GM19239 (cell line): ENCODE measurements around the gene FAM50B.

Experiments used
- DNase-seq: peaks from one replicate; pipeline ENCODE4 v3.0.0; 2011; ENCODE audit warnings: low spot score; ENCODE audit not compliant: insufficient read length
- FAIRE-seq: peaks from 2 replicates; lab custom pipeline; 2011; peaks lifted over from hg19 to GRCh38; lab: Jason Lieb, UNC

The FAM50B gene

DNA sequence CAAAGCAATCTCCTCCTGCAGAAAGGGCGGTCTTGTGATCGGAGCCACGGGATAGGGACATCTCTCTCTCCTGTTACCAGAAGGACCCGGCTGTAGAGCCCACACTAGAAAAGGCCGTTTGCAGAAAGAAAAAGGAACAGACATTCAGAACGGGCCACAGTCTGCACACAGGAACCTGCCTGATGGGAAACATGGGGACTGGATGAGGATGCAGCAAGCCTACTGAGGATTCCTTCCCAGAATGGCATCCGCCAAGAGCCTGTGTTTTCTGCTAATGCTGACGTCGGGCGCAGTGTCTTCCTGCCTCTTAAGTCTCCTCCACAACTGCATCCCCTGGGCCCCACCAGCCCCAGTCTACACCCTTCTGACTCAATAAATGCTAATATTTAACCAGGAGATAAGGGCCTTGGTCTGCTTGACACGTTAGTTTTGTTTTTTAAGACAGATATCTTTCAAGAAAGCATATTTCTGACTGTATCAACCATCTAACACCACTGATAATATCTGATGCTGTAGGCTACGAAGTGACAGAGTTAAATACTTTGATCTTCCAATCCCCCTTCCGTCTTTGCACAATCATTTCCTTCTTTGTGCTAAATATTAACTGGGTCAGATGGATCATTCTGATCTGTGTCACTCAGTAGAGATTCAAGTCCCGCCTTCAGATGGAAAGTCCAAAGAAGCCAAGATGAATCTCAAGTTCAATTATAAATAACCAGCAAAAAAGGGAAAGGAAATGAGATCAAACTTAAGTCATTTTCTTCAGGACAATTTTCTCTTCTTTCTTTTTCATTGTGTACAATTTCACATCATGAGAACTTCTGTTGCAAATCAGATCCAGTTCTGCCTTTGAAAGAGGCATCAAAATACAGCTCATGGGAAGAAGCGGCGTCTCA lies 20.7 kb downstream of the FAM50B start:
- FAIRE-seq (no peak), DNase-seq (no peak)

GRCh38 chr6:3870528-3870925 lies 21.4 kb downstream of the FAM50B start:
- FAIRE-seq (no peak), DNase-seq (no peak)

DNA sequence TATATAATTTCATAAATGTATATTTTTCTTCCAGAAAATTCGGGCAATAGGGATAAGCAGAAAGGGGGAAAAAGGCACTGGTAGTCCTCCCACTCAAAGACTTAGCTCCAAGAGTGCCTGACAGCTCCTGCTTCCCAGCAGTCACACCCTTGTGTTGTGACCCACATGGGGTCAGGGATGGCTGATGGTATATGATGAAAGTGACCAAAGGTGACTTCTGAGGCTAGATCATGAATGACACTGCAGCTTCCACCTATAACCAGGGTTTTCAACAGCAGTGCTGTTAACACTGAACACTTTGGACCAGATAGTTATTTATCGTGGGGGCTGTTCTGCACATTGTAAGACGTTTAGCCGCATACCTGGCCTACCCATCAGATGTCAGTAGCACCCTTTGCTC lies 22.3 kb downstream of the FAM50B start:
- FAIRE-seq (no peak), DNase-seq (no peak)

GRCh38 chr6:3871939-3872338 lies 22.8 kb downstream of the FAM50B start:
- FAIRE-seq = no peak

GRCh38 chr6:3872370-3872854 lies 23.2 kb downstream of the FAM50B start:
- FAIRE-seq = no peak
- no peak for DNase-seq

More at GRCh38 chr6:3871939-3872338, 22.8 kb downstream of the FAM50B start:
- no peak for DNase-seq

GRCh38 chr6:3873051-3873450 lies 23.9 kb downstream of the FAM50B start:
- FAIRE-seq = no peak
- no peak for DNase-seq

DNA sequence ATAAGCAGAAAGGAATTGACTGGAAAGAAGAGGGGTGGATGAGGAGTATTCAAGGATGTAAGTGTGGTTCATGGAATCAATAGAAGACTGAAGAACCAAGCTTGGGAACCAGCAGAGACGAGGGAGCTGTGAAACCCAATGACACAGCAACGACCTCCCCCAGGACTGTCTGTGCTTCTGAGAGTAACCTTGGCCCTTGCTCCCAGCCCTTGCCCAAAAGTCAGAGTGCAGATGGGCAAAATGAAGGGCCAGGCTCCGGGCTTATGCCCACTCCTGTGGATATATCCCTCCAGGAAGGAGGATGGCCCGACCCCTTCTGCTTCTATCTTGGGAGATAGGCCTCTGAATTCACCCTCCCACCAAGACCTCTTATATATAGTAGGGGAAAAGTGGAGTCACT lies 24.9 kb downstream of the FAM50B start:
- FAIRE-seq (no peak), DNase-seq (no peak)

DNA sequence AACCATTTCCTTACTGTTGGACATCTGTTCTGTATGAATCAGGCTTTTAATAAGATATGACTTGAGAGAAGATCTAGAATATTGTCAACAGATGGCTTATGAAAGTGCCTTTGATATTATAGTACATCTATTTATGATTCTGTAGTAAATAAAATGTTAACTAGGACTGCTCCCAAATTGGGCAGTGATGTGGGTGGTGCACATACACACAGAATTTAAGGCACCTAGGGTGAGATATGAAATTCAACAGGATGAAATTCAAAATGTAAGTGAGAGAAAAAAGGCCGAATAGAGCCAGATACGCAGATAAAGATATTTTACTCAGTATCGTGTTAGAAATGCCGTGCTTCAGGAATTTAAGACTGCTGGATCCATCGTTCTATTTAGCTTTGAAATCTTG lies 26.3 kb downstream of the FAM50B start:
- no peak for FAIRE-seq
- no peak for DNase-seq

DNA sequence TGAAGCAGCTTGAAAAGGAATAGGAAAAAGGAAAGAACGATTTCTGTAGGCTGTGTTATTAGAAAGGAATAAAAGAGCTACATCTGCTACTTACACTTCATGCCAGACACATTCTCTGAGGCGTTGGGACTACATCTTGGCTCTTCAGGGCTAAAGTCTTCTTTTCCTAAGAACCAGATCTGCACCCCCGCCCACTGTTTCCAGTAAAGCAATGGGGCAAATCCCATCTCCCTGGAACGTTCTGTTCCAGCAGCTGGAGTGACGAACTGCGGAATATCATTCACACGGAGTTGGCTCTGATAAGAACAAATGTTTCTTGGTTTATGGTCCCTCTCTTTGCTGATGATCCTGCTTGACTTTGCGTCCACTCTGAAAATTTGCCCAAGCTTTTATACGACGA lies 26.9 kb downstream of the FAM50B start:
- FAIRE-seq (no peak), DNase-seq (no peak)

DNA sequence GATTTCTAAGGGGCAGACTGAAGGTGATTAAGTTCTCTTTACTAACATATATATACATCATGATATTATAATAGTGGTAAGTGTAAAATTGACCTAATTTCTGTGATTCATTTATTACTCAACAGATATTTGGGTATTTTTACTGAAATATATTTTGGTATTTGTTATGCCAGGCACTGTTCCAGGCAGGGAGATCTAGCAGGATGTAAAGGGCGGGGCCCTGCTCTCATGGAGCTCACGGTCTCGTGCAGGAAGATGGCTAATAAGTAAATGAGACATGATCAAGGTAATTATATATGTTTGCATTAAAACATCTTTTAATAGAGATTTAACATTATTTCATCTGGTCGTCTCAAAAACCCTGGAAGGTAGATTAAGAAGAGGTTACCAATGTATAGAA lies 27.7 kb downstream of the FAM50B start:
- FAIRE-seq = no peak
- DNase-seq = no peak

DNA sequence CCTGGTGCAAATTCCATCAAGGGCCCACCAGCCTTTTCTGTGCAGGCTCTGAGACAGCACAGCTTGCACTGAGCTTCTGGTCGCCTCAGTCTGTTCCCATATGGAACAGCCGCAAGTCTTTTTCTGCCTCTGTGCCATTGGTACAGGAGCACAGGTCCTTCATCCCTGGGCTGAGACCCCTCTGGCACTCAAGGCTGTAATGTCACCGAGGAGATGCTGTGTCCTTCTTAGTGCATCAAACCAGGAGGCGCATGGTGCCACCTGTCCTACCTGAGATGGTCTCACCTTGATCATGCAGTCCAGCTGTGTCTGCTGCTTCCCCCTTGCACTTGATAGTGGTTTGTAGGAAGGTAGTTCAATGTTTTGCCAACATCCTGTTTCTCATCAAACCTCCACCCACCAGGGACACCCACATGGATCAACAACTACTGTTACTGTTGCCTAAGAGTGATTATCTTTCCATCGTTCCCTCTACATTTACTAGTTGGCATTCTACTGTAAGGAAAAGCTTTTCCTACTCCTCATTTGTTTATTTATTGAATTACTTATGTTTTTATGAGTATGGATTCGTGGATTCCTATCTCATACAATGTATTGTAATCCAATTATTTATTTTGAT lies 29.0 kb downstream of the FAM50B start:
- DNase-seq = no peak
- no peak for FAIRE-seq

DNA sequence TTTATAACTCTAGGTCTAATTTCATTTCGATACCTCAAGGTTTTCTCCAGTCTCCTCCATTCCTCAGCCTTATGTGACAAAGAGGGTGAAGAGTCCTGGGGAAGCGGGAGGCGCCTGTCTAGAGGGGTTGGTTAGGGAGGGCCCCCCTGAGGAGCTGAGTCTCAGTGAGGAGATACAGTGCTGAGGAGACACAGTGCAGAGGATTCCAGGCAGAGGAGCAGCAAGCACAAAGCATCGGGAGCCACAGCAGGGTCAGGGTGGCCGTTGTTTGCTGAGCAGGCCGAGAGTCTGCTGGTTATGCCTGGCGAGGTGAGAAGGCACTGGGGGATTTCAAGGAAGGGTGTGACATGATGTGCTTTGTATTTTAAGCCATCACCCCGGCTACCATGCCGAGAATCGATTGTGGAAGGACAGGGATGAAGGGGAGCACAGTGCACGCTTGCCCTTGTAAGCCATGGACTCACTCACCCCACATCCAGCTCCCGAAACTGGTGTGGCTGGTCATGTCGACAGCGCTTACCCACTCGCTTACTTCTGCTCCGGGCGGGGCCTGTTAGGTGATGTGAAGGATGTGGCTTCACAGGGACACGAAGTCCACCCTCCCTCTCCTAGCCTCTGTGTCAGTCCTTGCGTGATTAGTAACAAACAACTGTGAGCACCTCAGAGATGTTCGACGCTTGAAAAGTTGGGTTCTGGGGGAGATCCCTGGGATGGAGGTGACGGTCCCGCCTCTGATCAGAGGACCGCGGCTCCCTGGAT lies 30.2 kb downstream of the FAM50B start:
- FAIRE-seq = no peak
- no peak for DNase-seq

GRCh38 chr6:3881711-3882421 lies 32.7 kb downstream of the FAM50B start:
- DNase-seq = no peak
- no peak for FAIRE-seq

GRCh38 chr6:3882431-3882830 lies 33.3 kb downstream of the FAM50B start:
- no peak for DNase-seq
- FAIRE-seq = no peak

DNA sequence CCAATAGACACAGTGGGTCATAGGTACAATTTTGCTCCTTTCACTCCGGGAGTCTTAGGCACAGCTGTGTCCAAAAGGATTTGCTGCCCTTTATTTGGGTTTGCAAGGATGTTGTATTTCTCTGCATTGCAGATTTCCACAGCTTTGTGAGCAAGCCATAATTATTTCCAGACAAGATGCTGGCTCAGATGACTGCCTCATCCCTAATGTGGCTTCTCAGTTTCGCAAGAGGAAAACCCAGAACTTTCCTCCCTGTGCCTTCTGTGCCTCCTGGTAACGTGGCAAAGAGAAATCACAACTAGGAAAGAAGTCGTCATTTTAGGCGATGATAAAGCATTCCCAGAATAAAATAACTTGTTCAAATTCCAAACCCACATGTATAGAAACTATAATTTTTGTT lies 33.7 kb downstream of the FAM50B start:
- DNase-seq (no peak), FAIRE-seq (no peak)

DNA sequence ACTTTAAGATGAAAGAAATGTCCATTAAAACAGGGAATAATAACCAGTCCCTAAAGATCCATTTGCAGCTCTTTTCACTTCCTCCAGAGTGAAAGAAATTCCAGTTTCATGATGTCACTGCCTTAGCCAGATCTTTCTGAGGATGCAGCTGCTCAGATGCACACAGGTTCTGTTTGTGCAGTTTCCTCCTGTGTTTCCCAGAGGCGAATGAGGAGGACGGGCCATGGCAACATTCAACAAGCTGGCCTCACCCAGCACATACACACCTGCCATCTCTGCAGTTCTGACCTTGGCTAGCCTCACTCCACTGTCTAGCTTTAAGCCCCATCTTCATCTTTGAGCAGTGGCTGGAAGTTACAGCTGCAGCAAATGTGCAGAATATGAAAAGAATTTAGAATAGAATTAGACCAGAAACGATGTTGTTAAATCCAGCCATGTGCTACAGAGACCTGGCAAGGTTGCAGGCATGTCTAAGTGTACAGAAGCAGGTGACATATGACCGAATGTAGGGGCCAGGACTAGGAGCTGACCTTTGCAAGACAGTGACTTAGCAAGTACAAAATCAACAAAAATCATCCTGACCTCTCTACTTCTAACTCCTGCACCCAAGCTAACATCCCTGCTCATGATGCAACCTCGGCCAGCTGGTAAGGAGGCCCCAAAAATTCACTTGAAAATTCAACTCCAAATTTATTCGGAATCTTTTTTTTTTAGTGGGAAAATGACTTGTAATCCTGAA lies 35.0 kb downstream of the FAM50B start:
- FAIRE-seq = no peak
- no peak for DNase-seq

DNA sequence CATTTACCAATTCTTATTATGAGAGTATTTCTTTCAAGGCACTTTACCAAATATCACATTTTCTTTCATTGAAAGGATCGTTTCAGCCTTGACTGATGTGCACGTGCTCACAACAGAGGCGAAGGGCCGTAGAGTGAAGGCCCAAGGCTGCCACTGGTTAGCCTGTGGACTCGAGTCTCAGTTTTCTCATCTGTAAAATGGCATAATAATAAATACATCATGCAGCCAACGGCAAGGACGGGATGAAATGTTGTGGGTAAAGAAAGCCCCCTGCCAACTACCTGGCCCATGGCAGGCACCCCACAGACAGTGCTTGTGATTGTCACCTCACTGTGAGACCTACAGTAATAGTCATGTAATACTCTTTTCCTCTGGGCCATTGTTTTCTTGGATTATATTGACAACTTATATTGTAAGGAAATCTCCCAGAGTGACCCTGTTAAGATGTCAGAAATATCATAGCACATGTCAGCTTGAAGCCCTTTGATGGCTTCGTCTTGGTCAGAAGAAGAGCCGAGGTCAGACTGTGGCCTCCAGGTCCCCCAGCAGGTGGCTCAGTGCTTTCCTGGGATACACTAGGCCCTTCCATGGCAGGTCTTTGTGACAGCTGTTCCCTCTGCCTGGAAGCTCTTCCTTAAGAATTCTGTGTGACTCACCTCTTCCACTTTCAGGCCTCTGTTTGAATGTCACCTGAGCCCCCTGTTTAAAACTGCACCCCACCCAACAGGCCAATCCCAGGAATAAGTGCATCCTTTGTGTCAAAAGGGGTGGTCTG lies 36.3 kb downstream of the FAM50B start:
- FAIRE-seq = no peak
- no peak for DNase-seq

DNA sequence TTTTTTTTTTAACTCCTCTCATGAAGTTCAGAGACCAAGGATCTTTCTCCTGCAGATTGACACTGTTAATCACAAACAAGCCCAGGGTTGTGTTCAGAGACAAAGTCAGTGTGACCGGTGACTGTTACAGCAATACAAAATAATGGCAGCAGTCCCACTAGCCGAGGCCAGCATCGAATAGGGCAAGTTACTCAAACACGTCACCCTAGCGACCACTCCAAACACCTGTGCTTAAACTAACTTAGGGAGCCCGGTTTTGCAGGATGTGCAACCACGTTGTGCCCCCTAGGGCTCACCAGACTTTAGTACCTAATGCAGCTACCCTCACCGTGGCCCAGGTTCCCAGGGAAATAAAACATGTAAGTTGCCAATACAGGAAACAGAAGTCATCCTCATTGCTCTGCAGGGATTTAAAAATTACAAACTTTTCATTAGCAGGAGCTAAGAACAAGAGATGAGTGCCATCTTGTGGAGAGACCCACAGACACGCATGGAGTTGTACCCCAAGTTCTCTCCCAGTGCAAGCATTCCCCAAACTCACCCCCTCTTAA lies 38.1 kb downstream of the FAM50B start:
- DNase-seq (no peak), FAIRE-seq (no peak)
